ENCODE results near the gene CATSPER1. TPM values are rescaled to one million over a fixed set of nuclear protein-coding genes. Genes with fewer than 3 reads are reported as not detected.

The CATSPER1 gene
- 1.4 and 4.7 TPM in 2 replicates for total RNA-seq

DNA sequence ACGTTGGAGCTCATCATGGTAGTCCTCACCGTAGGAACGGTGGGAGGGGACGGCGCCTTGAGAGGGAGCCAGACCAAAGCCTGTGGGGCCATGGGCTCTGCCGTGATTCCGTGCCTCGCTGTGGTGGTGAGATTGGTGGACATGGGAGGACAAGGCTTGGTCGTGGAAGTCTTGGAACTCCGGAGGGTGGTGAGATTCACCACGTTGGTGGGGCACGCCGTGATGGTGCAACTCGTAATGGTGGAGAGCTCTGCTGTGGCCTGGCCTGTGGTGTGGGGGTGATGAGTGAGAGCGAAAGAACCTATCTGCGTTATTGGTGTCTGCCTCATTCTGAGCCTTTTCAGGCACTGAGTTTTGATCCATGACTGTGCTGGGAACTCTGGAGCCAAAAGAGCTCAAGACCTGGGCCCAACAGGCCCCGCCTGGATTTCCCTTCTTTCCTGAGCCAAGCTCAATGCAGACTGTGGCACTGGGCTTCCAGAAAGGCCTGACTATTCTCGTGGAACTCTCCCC is at the start of gene CATSPER1:
TSS of gene CATSPER1 (minus strand) at position 463 of the 513 bp plus-strand sequence. CDS start at position 363, 100 bp downstream.
- no peak for TF ChIP-seq CTCF (conservative IDR thresholded peaks at IDR 0.05; ENCODE audit: low read depth, low read length)
- H3K4me3 ChIP-seq (ENCODE audit: low read depth, low read length) = no peak within 1 kb of the TSS
- DNase-seq (ENCODE audit: low read depth) = no peak

DNA sequence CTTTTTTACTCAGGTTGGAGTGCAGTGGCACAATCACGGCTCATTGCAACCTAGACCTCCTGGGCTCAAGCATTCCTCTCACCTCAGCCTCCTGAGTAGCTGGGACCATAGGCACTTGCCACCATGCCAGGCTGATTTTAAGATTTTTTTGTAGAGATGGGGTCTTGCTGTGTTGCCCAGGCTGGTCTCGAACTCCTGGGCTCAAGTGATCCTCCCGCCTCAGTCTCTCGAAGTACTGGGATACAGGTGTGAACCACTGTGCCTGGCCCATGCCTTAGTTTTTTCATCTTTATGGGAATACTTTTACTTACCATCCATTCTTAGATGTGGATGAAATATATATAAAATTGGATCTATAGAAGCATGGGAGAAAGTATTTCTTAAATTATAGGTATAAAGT is 49.0 kb upstream of the CATSPER1 start:
- DNase-seq (ENCODE audit: low read depth) = no peak
- no peak overlapping the region for H3K4me3 ChIP-seq (ENCODE audit: low read depth, low read length)
- no peak for TF ChIP-seq CTCF (conservative IDR thresholded peaks at IDR 0.05; ENCODE audit: low read depth, low read length)

GRCh38 chr11:66073669-66074068 is 47.4 kb upstream of the CATSPER1 start:
- no peak for TF ChIP-seq CTCF (conservative IDR thresholded peaks at IDR 0.05; ENCODE audit: low read depth, low read length)
- H3K4me3 ChIP-seq (ENCODE audit: low read depth, low read length) = no peak overlapping the region
- DNase-seq (ENCODE audit: low read depth) = no peak

GRCh38 chr11:66072518-66072917 is 46.2 kb upstream of the CATSPER1 start:
- no peak for DNase-seq (ENCODE audit: low read depth)
- TF ChIP-seq CTCF (conservative IDR thresholded peaks at IDR 0.05; ENCODE audit: low read depth, low read length) = no peak
- no peak overlapping the region for H3K4me3 ChIP-seq (ENCODE audit: low read depth, low read length)

GRCh38 chr11:66072081-66072480 is 45.8 kb upstream of the CATSPER1 start:
- H3K4me3 ChIP-seq (ENCODE audit: low read depth, low read length) = no peak overlapping the region
- no peak for DNase-seq (ENCODE audit: low read depth)
- TF ChIP-seq CTCF (conservative IDR thresholded peaks at IDR 0.05; ENCODE audit: low read depth, low read length) = no peak

DNA sequence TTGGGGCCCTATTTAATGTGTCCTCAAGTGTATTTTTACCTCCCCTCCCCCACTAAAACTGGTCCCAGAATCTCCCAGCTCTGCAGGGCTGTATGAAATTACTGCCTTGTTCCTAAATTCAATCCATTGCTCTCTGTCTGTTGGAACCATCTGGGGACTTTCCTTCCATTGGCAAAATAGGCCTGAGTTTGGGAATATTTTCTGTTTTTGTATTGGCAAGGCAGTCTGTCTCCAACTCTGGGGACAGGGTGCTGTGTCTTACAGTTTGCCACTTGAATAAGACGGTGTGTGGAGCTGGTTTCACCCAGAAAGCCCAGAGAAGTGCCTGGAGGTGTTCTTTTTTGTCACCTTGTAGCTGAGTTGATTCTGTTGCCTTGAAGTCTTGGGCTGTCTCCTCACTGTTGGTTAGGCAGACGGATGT is 45.1 kb upstream of the CATSPER1 start:
- TF ChIP-seq CTCF (conservative IDR thresholded peaks at IDR 0.05; ENCODE audit: low read depth, low read length) = no peak
- peak overlapping the region; percentile 75 for H3K4me3 ChIP-seq (ENCODE audit: low read depth, low read length)
- no peak for DNase-seq (ENCODE audit: low read depth)

DNA sequence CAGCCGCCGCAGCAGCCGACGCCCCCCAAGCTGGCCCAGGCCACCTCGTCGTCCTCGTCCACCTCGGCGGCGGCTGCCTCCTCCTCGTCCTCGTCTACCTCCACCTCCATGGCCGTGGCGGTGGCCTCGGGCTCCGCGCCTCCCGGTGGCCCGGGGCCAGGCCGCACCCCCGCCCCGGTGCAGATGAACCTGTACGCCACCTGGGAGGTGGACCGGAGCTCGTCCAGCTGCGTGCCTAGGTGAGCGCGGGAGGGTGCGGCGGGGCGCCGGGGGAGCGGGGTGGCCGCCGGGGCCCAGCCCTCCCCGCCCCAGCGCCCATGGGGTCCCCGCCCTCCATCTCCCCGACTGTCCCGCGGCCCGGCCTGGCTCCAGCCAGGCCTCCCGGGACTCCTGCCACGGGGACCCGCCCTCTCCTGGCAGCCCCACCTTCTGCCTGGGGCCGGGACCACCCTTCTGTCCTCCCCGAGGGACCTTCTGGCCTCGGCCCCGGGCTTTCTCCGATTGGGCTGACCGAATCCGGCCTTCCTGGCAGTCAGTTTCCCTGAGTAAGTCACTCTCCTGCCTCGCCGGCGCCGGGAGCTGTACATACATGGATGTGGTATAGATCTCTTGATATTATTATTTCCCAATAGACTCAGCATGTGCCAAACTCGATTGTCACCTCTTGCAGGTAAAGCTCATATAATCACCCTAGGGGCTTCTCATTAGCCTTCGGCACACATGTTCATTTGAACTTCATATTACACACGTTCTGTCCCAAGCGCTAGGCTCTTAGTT is 44.5 kb upstream of the CATSPER1 start:
- peak overlapping the region; percentile 75 for H3K4me3 ChIP-seq (ENCODE audit: low read depth, low read length)
- no peak for DNase-seq (ENCODE audit: low read depth)
- TF ChIP-seq CTCF (conservative IDR thresholded peaks at IDR 0.05; ENCODE audit: low read depth, low read length) = no peak

All from epithelial cell of proximal tubule (primary cell).